Measurements from ENCODE around the gene CBX4.

GRCh38 chr17:79796444-79796762 lies 42.8 kb downstream of the CBX4 start:
- TF ChIP-seq POLR2AphosphoS5 (IDR thresholded peaks at IDR 0.05; ENCODE audit: low read depth, low read length) (no peak), TAF1 (IDR thresholded peaks at IDR 0.05; ENCODE audit: borderline replicate concordance, insufficient read depth, low read length) (no peak), REST (IDR thresholded peaks at IDR 0.05; ENCODE audit: insufficient read depth in 1 of 2, low read depth in 2 of 2, low read length in 2 of 2) (no peak), SIN3A (IDR thresholded peaks at IDR 0.05; ENCODE audit: borderline replicate concordance, insufficient read depth, low read length) (no peak), FOXP2 (optimal IDR thresholded peaks at IDR 0.05; ENCODE audit: borderline replicate concordance, extremely low read depth, extremely low read length, insufficient read depth) (no peak)
